K562 (cell line): ENCODE results near the gene ZDHHC5. TPM values are rescaled to one million over a fixed set of nuclear protein-coding genes. Genes with fewer than 3 reads are reported as not detected.

ENCODE experiments used
- EP300 ChIP-seq: IDR thresholded peaks from 2 replicates; pipeline ENCODE4 v1.6.1; 2012; ENCODE audit warnings: low read length, improper control_type of control experiment
- ETV6 ChIP-seq, 3 experiments: fragments of 150-350 bp in 1 of 3; sonication (generic) in 1 of 3; formaldehyde crosslinking in 1 of 3; IDR thresholded peaks; 2 replicates each; pipeline versions ENCODE4 v1.6.1 to v1.8.0; 2014 to 2022; ENCODE audit warnings: borderline replicate concordance in 2 of 3, low read depth in 2 of 3, antibody characterized with exemption in 1 of 3, low read length in 1 of 3, mild to moderate bottlenecking in 1 of 3, missing genetic modification reagents in 1 of 3
- HCFC1 ChIP-seq: IDR thresholded peaks from 2 replicates; pipeline ENCODE4 v1.6.1; 2012; ENCODE audit warnings: low read depth, low read length, improper control_type of control experiment
- HDAC8 ChIP-seq: fragments of 450-650 bp; IDR thresholded peaks from 2 replicates; pipeline ENCODE4 v1.6.1; 2016; ENCODE audit warnings: mild to moderate bottlenecking, missing genetic modification characterization, moderate library complexity, missing compliant biosample characterization
- HMG20A ChIP-seq: fragments of 450-650 bp; formaldehyde crosslinking; conservative IDR thresholded peaks from 2 replicates; pipeline ENCODE4 v1.4.0; 2020; ENCODE audit warnings: mild to moderate bottlenecking, mixed read lengths
- IRF2 ChIP-seq: sonication (generic); formaldehyde crosslinking; IDR thresholded peaks from 2 replicates; pipeline ENCODE4 v1.8.1; 2022; ENCODE audit warnings: mild to moderate bottlenecking, missing genetic modification reagents
- MYBL2 ChIP-seq, 2 experiments: fragments of 450-650 bp in 1 of 2; sonication (generic) in 1 of 2; formaldehyde crosslinking in 1 of 2; IDR thresholded peaks; 2 replicates each; pipeline versions ENCODE4 v1.6.1 to v1.8.1; 2017 to 2022; ENCODE audit warnings: borderline replicate concordance in 1 of 2, inconsistent platforms in 1 of 2, low read depth in 1 of 2, mild to moderate bottlenecking in 1 of 2, missing genetic modification reagents in 1 of 2, moderate library complexity in 1 of 2
- POLR2AphosphoS2 ChIP-seq: IDR thresholded peaks from 2 replicates; pipeline ENCODE4 v1.6.1; 2012; ENCODE audit warnings: low read length, improper control_type of control experiment
- SMAD3 ChIP-seq: fragments of 450-650 bp; formaldehyde crosslinking; conservative IDR thresholded peaks from 2 replicates; pipeline ENCODE4 v1.4.0; 2020; ENCODE audit warnings: mild to moderate bottlenecking
- XRCC4 ChIP-seq: IDR thresholded peaks from one replicate; pipeline ENCODE4 v1.6.1; 2011; ENCODE audit not compliant: insufficient read depth, insufficient read length; ENCODE audit errors: extremely low read depth
- ZBTB7A ChIP-seq: IDR thresholded peaks from 2 replicates; pipeline ENCODE4 v1.6.1; 2011; ENCODE audit warnings: low read depth, mild to moderate bottlenecking, low read length, moderate library complexity, borderline replicate concordance; ENCODE audit not compliant: control insufficient read depth
- ZFP1 ChIP-seq: fragments of 450-650 bp; formaldehyde crosslinking; IDR thresholded peaks from 2 replicates; pipeline ENCODE4 v1.4.0; 2020; ENCODE audit warnings: mild to moderate bottlenecking, mixed read lengths
- ZNF143 ChIP-seq: sonication (generic); formaldehyde crosslinking; IDR thresholded peaks from 2 replicates; pipeline ENCODE4 v1.9.0; 2022; ENCODE audit warnings: mild to moderate bottlenecking, missing genetic modification reagents
- ZNF165 ChIP-seq: fragments of 250-450 bp; sonication (Bioruptor Pico); IDR thresholded peaks from 2 replicates; pipeline ENCODE4 v1.4.0; 2020; ENCODE audit warnings: borderline replicate concordance
- ZNF263 ChIP-seq: sonication (generic); formaldehyde crosslinking; IDR thresholded peaks from 2 replicates; pipeline ENCODE4 v1.8.0; 2022; ENCODE audit warnings: mild to moderate bottlenecking, missing genetic modification reagents, borderline replicate concordance
- ZNF311 ChIP-seq: fragments of 250-450 bp; sonication (Bioruptor Pico); IDR thresholded peaks from 2 replicates; pipeline ENCODE4 v1.4.0; 2020; ENCODE audit warnings: mild to moderate bottlenecking, moderate library complexity
- polyA plus RNA-seq, 8 experiments: library from polyadenylated mRNA; depleted of rRNA in 4 of 8; stranded (reverse) in 5 of 8; unstranded in 3 of 8; fragments of >200 nt; fragmentation: Nextera tagmentation in 2 of 8; fragmentation: Illumina TruSeq in 1 of 8; extraction: Ambion mirVana in 2 of 8; extraction: Trizol in 1 of 8; gene quantifications; 2 replicates each; pipeline versions ENCODE4 v1.2.1 to v1.2.3, GENCODE V29; 2011 to 2014; ENCODE audit warnings: inconsistent platforms in 1 of 8, missing spikeins in 1 of 8
- total RNA-seq, 7 experiments: library from RNA; depleted of rRNA in 6 of 7; stranded (reverse); fragments of >200 nt in 6 of 7; fragmentation: Illumina TruSeq in 2 of 7; extraction: Trizol in 2 of 7; gene quantifications; 2 replicates each; pipeline versions ENCODE4 v1.2.1 to v1.2.3, GENCODE V29; 2011 to 2021; ENCODE audit warnings: low replicate concordance in 1 of 7
- TF ChIP-seq, protein P1 (sequence below): sonication (generic); formaldehyde crosslinking; IDR thresholded peaks from 2 replicates; pipeline ENCODE4 v1.8.0; 2022; ENCODE audit warnings: mild to moderate bottlenecking, missing genetic modification reagents
- TF ChIP-seq, protein P2 (sequence below): sonication (generic); formaldehyde crosslinking; IDR thresholded peaks from 2 replicates; pipeline ENCODE4 v1.8.0; 2022; ENCODE audit warnings: mild to moderate bottlenecking, missing genetic modification reagents
- TF ChIP-seq, protein P3 (sequence below): fragments of 450-650 bp; IDR thresholded peaks from 2 replicates; pipeline ENCODE4 v1.6.1; 2017; ENCODE audit warnings: antibody characterized with exemption, mild to moderate bottlenecking

The ZDHHC5 gene
- total and polyA plus RNA-seq, 9 of the 15 experiments (the other 6 are each of a cell fraction or from before 2014, with no cell fraction given) = 3.8 to 64.2 (median 35.9) TPM

DNA sequence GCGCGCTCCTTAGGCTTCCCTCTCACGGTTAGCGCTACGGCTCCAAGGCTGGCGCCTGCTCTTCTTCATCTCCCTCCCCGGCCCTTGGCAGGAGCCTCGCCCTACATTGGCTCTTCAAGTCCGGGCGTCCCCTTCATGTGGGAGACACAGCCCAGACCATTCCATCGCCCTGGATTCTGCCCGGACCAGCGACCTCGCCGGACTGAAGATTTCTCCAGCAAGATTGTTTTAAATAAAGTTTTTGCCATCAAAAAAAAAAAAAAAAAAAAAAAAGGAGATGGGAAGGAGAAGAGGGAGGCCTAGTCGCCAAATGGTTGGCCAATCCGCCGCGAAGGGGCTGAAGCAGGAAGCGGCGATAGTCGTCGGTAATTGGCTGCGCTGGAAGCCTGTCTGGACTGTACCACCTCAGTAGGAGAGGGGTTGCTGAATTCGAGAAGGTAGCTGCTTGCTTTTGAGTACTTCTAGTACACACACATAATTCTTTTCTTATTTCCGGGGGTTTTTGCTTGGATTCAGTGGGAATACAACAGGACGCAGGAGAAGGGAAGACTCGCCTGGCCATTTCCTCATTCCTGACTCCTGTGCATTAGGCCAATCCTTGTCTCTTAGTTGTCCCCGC is 688 bp upstream of the ZDHHC5 start (continued):
- TF ChIP-seq, protein P1, sequence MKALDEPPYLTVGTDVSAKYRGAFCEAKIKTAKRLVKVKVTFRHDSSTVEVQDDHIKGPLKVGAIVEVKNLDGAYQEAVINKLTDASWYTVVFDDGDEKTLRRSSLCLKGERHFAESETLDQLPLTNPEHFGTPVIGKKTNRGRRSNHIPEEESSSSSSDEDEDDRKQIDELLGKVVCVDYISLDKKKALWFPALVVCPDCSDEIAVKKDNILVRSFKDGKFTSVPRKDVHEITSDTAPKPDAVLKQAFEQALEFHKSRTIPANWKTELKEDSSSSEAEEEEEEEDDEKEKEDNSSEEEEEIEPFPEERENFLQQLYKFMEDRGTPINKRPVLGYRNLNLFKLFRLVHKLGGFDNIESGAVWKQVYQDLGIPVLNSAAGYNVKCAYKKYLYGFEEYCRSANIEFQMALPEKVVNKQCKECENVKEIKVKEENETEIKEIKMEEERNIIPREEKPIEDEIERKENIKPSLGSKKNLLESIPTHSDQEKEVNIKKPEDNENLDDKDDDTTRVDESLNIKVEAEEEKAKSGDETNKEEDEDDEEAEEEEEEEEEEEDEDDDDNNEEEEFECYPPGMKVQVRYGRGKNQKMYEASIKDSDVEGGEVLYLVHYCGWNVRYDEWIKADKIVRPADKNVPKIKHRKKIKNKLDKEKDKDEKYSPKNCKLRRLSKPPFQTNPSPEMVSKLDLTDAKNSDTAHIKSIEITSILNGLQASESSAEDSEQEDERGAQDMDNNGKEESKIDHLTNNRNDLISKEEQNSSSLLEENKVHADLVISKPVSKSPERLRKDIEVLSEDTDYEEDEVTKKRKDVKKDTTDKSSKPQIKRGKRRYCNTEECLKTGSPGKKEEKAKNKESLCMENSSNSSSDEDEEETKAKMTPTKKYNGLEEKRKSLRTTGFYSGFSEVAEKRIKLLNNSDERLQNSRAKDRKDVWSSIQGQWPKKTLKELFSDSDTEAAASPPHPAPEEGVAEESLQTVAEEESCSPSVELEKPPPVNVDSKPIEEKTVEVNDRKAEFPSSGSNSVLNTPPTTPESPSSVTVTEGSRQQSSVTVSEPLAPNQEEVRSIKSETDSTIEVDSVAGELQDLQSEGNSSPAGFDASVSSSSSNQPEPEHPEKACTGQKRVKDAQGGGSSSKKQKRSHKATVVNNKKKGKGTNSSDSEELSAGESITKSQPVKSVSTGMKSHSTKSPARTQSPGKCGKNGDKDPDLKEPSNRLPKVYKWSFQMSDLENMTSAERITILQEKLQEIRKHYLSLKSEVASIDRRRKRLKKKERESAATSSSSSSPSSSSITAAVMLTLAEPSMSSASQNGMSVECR (CRISPR knock-in tag) = no peak
- no peak for TF ChIP-seq SMAD3 (CRISPR knock-in tag)
- peak; percentile 51; the same call in 1 of the 2 replicates for TF ChIP-seq HCFC1
- TF ChIP-seq ZNF263 (CRISPR knock-in tag) = no peak
- TF ChIP-seq XRCC4 = no peak
- no peak for TF ChIP-seq POLR2AphosphoS2
- no peak for TF ChIP-seq ZNF143 (CRISPR knock-in tag)
- no peak for TF ChIP-seq IRF2 (CRISPR knock-in tag)
- TF ChIP-seq ETV6 (IDR thresholded peaks at IDR 0.05; ENCODE audit: borderline replicate concordance in 1 of 2, low read depth in 2 of 2, low read length in 1 of 2) = no peak
- no peak for TF ChIP-seq ETV6 (CRISPR knock-in tag; IDR thresholded peaks at IDR 0.05; ENCODE audit: borderline replicate concordance)
- TF ChIP-seq ZBTB7A = 0 out of 2 replicates have a peak, but pooled peaks have one; percentile 18
- TF ChIP-seq ZFP1 (CRISPR knock-in tag) = no peak
- TF ChIP-seq ZNF165 = no peak
- TF ChIP-seq HMG20A (CRISPR knock-in tag) = no peak
- TF ChIP-seq, protein P2, sequence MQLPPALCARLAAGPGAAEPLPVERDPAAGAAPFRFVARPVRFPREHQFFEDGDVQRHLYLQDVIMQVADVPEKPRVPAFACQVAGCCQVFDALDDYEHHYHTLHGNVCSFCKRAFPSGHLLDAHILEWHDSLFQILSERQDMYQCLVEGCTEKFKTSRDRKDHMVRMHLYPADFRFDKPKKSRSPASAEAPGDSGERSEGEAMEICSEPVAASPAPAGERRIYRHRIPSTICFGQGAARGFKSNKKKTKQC (CRISPR knock-in tag) = no peak
- TF ChIP-seq MYBL2 (IDR thresholded peaks at IDR 0.05; ENCODE audit: low read depth) = no peak
- no peak for TF ChIP-seq MYBL2 (CRISPR knock-in tag; IDR thresholded peaks at IDR 0.05; ENCODE audit: borderline replicate concordance)
- no peak for TF ChIP-seq HDAC8 (tag)
- TF ChIP-seq EP300 = no peak; the same call in 1 of the 2 replicates
- TF ChIP-seq ZNF311 (CRISPR knock-in tag) = no peak
- TF ChIP-seq, protein P3, sequence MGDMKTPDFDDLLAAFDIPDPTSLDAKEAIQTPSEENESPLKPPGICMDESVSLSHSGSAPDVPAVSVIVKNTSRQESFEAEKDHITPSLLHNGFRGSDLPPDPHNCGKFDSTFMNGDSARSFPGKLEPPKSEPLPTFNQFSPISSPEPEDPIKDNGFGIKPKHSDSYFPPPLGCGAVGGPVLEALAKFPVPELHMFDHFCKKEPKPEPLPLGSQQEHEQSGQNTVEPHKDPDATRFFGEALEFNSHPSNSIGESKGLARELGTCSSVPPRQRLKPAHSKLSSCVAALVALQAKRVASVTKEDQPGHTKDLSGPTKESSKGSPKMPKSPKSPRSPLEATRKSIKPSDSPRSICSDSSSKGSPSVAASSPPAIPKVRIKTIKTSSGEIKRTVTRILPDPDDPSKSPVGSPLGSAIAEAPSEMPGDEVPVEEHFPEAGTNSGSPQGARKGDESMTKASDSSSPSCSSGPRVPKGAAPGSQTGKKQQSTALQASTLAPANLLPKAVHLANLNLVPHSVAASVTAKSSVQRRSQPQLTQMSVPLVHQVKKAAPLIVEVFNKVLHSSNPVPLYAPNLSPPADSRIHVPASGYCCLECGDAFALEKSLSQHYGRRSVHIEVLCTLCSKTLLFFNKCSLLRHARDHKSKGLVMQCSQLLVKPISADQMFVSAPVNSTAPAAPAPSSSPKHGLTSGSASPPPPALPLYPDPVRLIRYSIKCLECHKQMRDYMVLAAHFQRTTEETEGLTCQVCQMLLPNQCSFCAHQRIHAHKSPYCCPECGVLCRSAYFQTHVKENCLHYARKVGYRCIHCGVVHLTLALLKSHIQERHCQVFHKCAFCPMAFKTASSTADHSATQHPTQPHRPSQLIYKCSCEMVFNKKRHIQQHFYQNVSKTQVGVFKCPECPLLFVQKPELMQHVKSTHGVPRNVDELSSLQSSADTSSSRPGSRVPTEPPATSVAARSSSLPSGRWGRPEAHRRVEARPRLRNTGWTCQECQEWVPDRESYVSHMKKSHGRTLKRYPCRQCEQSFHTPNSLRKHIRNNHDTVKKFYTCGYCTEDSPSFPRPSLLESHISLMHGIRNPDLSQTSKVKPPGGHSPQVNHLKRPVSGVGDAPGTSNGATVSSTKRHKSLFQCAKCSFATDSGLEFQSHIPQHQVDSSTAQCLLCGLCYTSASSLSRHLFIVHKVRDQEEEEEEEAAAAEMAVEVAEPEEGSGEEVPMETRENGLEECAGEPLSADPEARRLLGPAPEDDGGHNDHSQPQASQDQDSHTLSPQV = no peak
